ENCODE results near the gene ZBTB5.

Gene ZBTB5

DNA sequence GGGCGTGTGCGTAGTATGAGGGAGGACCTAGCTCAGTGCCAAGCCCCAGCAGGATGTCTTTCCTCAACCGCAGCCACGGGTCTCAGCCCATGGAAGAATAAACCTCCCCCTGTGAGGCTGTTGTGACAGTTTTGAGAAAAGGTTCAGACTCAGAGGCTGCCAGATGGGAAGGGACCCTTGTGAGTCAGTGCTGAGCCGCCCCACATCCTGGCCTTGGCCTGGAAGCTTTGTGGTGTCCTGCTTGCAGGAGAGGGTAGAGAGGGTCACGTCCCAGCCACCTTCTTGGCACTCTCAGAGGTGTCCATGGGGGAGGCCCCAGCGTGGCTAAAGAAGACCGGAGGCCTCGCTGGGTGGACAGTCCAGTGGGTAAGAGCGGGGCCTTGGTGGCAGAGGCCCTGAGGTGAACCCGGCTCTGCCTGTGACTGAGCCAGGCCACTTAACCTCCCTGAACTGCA lies 39.9 kb downstream of the ZBTB5 start:
- Histone ChIP-seq H3K27ac (no peak overlapping the region), H3K36me3 (ENCODE audit: insufficient read depth, low read length) (peaks cover 34% of the 10 kb centered on the region), H3K9ac (ENCODE audit: insufficient read length) (no peak overlapping the region), H3K4me3 (no peak overlapping the region), H3K9me3 (ENCODE audit: low read depth, low read length) (no peaks in the 10 kb centered on the region)
- DNase-seq (ENCODE audit: low read depth, low spot score), result no peak
- TF ChIP-seq POLR2AphosphoS5 (IDR thresholded peaks at IDR 0.05; ENCODE audit: borderline replicate concordance, low read depth, low read length), result no peak

DNA sequence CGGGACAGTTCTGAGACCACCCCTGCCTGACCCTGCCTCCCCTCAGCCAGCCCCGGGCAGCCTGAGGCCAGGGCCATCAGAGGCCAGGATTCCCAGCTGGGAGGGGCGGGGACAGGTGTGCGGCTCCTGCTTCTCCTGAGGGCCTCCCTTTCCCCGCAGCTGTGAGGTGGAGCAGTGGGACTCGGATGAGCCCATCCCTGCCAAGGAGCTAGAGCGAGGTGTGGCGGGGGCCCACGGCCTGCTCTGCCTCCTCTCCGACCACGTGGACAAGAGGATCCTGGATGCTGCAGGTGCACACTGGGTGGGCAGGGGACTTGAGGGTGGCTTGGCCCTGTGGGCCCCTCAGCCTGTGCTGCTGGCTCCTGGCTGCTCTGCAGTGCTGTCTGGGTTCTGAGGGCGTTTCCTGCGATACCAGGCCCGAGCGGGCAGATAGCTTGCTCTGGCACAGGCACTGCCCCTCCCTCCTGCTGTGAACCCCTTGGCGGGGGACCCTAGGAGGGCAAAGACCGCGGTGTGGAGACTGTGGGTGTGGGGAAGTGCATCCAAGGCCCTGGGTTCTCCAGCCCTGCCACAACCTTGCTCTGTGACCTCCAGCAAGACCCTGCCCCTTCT lies 40.5 kb downstream of the ZBTB5 start:
- Histone ChIP-seq H3K9me3 (ENCODE audit: low read depth, low read length) (no peaks in the 10 kb centered on the region), H3K4me3 (no peak overlapping the region), H3K36me3 (ENCODE audit: insufficient read depth, low read length) (peaks cover 34% of the 10 kb centered on the region), H3K9ac (ENCODE audit: insufficient read length) (no peak overlapping the region), H3K27ac (no peak overlapping the region)
- TF ChIP-seq POLR2AphosphoS5 (IDR thresholded peaks at IDR 0.05; ENCODE audit: borderline replicate concordance, low read depth, low read length), result no peak
- no peak for TF ChIP-seq EZH2 (IDR thresholded peaks at IDR 0.05)
- TF ChIP-seq FOXP2 (optimal IDR thresholded peaks at IDR 0.05; ENCODE audit: control extremely low read depth, extremely low read length, insufficient read depth), result no peak
- no peak for DNase-seq (ENCODE audit: low read depth, low spot score)

DNA sequence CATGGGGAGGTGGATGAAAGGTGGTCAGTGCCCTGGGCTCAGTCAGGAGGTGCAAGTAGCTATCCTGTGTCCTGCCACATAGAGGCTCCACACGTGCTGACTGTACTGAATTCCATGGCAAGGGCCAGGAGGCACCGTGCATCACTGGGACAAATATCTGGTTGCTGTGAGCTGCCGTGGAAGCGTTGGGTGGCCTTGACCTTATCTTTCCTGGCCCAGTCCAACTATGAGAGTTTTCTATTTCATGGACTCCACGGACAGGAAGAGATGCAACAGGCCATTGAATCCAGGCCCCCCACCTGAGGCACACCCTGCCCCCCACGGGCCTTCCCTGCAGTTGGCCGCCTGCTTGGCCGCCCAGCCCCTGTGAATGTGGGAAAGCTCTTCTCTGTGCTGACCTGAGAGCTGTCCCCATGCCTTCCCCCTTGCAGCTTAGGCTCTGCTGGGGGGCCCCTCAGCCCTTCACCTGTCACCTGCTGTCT lies 41.0 kb downstream of the ZBTB5 start:
- H3K4me3 ChIP-seq, result peak overlapping the region; percentile 39
- H3K9ac ChIP-seq (ENCODE audit: insufficient read length), result no peak overlapping the region
- H3K9me3 ChIP-seq (ENCODE audit: low read depth, low read length), result no peaks in the 10 kb centered on the region
- TF ChIP-seq EZH2 (IDR thresholded peaks at IDR 0.05) (no peak), FOXP2 (optimal IDR thresholded peaks at IDR 0.05; ENCODE audit: control extremely low read depth, extremely low read length, insufficient read depth) (no peak)
- no peak overlapping the region for H3K27ac ChIP-seq
- H3K36me3 ChIP-seq (ENCODE audit: insufficient read depth, low read length), result peaks cover 30% of the 10 kb centered on the region
- no peak for DNase-seq (ENCODE audit: low read depth, low spot score)

DNA sequence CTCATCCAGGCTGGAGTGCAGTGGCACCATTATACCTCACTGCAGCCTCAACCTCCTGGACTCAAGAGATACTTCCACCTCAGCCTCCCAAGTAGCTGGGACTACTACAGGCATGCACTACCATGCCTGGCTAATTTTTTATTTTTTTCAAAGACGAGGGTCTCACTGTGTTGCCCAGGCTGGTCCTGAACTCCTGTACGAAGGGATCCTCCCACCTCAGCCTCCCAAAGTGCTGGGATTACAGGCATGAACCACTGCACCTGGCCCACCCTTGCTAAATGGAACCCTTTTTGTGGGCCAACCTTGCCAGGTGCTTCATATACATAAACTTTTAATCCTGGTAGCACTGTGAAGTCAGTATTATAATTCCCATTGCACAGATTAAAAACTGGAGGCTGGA lies 41.7 kb downstream of the ZBTB5 start:
- Histone ChIP-seq H3K9me3 (ENCODE audit: low read depth, low read length) (no peaks in the 10 kb centered on the region), H3K27ac (no peak overlapping the region), H3K4me3 (peak overlapping the region; percentile 98), H3K9ac (ENCODE audit: insufficient read length) (peak overlapping the region; percentile 96), H3K36me3 (ENCODE audit: insufficient read depth, low read length) (peaks cover 27% of the 10 kb centered on the region)
- TF ChIP-seq FOXP2 (optimal IDR thresholded peaks at IDR 0.05; ENCODE audit: control extremely low read depth, extremely low read length, insufficient read depth) (no peak), POLR2AphosphoS5 (IDR thresholded peaks at IDR 0.05; ENCODE audit: borderline replicate concordance, low read depth, low read length) (no peak), EZH2 (IDR thresholded peaks at IDR 0.05) (no peak)
- no peak for DNase-seq (ENCODE audit: low read depth, low spot score)

DNA sequence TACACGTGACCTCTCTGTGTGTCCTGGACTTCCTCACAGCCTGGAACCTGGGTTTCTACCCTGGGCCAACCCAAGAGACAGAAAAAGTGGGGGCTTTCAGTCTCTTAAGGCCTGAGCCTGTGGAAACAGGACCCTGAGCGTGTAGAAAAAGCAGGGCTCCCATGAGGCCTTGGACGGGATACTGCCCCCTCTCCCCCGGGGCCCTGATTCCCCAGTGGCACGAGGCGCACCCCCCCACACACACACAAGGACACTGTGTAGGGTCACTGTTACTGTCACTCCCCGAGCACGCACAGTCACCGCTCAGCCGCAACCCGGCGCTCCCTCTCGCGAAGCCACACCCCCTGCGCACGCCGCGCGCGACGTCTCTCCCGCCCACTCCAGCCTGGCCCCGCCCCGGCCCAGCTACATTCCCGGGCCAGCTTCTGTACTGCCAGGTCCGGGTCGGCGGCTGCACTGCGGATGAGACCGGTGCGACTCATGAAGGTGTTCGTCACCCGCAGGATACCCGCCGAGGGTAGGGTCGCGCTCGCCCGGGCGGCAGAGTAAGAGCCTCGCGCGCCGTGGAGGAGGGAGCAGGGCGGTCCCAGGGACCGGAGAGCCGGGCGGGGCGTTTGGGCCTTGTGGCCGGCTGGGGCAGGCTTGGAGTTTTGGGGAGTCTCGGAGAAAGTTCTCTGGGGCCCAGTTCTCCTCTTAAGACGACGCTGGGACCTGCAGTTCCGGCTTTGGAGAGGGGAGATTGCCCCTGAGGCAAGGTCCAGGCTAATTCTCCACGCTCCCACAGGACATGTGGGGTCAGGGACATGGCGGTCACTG lies 42.8 kb downstream of the ZBTB5 start, which contains the start of gene GRHPR:
GRHPR (plus strand) TSS at position 408 of the 816 bp plus-strand sequence; CDS start at position 463, 55 bp downstream.
- no peak within 1 kb of the TSS for H3K27ac ChIP-seq
- H3K9ac ChIP-seq (ENCODE audit: insufficient read length), result peak within 1 kb of the TSS; percentile 96
- peak within 1 kb of the TSS; percentile 98 for H3K4me3 ChIP-seq
- DNase-seq (ENCODE audit: low read depth, low spot score), result no peak
- TF ChIP-seq EZH2 (IDR thresholded peaks at IDR 0.05) (no peak), POLR2AphosphoS5 (IDR thresholded peaks at IDR 0.05; ENCODE audit: borderline replicate concordance, low read depth, low read length) (peak; percentile 92)
- H3K36me3 ChIP-seq (ENCODE audit: insufficient read depth, low read length), result peaks cover 20% of the 10 kb centered on the region
- H3K9me3 ChIP-seq (ENCODE audit: low read depth, low read length), result no peaks in the 10 kb centered on the region

DNA sequence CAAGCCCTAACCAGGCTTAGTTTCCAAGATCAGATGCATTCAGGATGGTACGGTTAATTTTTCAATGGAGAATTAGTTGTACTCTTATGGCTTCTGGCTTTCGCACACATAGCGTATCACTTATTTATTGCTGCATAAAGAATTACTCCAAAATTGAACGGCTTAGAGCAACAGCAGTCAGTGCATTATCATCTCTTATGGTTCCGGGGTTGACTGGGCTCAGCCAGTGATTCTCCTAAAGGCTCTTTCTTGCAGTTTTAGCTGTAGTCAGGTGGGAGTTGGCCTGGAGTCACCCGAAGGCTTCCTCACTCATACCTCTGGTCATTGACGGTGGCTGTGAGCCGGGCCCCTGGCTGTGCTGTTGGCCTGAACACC lies 43.3 kb downstream of the ZBTB5 start:
- no peaks in the 10 kb centered on the region for H3K9me3 ChIP-seq (ENCODE audit: low read depth, low read length)
- no peak for DNase-seq (ENCODE audit: low read depth, low spot score)
- peak overlapping the region; percentile 98 for H3K4me3 ChIP-seq
- peaks cover 14% of the 10 kb centered on the region for H3K36me3 ChIP-seq (ENCODE audit: insufficient read depth, low read length)
- H3K27ac ChIP-seq, result no peak overlapping the region
- TF ChIP-seq EZH2 (IDR thresholded peaks at IDR 0.05) (no peak), FOXP2 (optimal IDR thresholded peaks at IDR 0.05; ENCODE audit: control extremely low read depth, extremely low read length, insufficient read depth) (no peak), POLR2AphosphoS5 (IDR thresholded peaks at IDR 0.05; ENCODE audit: borderline replicate concordance, low read depth, low read length) (no peak)
- H3K9ac ChIP-seq (ENCODE audit: insufficient read length), result peak overlapping the region; percentile 96

DNA sequence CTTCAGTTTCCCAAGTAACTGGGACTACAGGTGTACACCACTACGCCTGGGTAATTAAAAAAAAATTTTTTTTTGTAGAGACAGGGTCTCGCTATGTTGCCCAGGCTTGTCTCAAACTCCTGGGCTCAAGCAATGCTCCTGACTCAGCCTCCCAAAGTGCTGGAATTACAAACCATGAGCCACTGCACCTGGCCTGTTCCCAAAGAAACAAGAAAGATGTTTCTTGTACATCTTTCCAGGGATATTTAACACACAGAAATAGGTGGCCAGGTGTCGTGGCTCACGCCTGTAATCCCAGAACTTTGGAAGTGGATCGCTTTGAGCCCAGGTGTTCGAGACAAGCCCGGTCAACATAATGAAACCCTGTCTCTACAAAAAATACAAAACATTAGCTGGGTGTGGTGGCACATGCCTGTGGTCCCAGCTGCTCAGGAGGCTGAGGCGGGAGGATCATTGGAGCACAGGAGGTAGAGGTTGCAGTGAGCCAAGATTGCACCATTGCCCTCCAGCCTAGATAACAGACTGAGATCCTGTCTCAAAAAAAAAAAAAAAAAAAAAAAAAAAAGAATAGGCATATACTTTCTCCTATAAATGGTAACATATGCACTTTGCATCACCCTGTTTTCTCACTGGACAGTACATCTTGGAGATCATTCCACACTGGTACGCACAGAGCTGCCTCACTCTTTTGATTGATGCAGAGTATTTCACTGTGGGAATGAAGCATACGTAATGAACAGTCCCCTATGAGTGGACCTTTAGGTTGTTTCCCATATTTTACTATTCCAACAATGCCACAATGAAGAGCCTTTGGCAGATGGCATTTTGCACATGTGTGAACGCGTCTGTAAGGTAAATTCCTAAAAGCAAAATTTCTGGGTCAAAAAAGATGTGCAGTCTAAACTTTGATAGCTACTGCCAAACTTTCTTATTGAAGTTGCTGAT lies 44.7 kb downstream of the ZBTB5 start:
- H3K9me3 ChIP-seq (ENCODE audit: low read depth, low read length), result no peaks in the 10 kb centered on the region

DNA sequence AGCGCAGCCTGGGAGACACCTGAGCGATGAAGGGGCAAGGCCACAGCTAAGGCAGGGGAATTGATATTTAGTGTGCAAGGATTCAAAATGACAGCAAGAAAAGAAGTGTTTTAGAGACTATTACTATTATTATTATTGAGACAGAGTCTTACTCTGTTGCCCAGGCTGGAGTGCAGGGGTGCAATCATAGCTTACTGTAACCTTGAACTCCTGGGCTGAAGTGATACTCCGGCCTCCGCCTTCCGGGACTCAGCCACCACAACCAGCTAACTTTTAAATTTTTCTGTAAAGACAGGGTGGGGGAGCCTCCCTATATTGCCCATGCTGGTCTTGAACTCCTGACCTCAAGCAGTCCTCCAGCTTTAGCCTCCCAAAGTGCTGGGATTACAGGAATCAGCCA lies 46.0 kb downstream of the ZBTB5 start:
- Histone ChIP-seq H3K9ac (ENCODE audit: insufficient read length) (no peak overlapping the region), H3K27ac (no peak overlapping the region), H3K4me3 (no peak overlapping the region), H3K9me3 (ENCODE audit: low read depth, low read length) (no peaks in the 10 kb centered on the region), H3K36me3 (ENCODE audit: insufficient read depth, low read length) (no peaks in the 10 kb centered on the region; the same call in 1 of the 2 replicates)
- TF ChIP-seq POLR2AphosphoS5 (IDR thresholded peaks at IDR 0.05; ENCODE audit: borderline replicate concordance, low read depth, low read length) (no peak), EZH2 (IDR thresholded peaks at IDR 0.05) (no peak), FOXP2 (optimal IDR thresholded peaks at IDR 0.05; ENCODE audit: control extremely low read depth, extremely low read length, insufficient read depth) (no peak)
- DNase-seq (ENCODE audit: low read depth, low spot score), result no peak

More for the DNA sequence above, 44.7 kb downstream of the ZBTB5 start:
- H3K9ac ChIP-seq (ENCODE audit: insufficient read length), result no peak overlapping the region
- TF ChIP-seq EZH2 (IDR thresholded peaks at IDR 0.05), result no peak
- TF ChIP-seq FOXP2 (optimal IDR thresholded peaks at IDR 0.05; ENCODE audit: control extremely low read depth, extremely low read length, insufficient read depth), result no peak
- no peak for TF ChIP-seq POLR2AphosphoS5 (IDR thresholded peaks at IDR 0.05; ENCODE audit: borderline replicate concordance, low read depth, low read length)
- DNase-seq (ENCODE audit: low read depth, low spot score), result no peak
- H3K36me3 ChIP-seq (ENCODE audit: insufficient read depth, low read length), result peaks cover under 1% of the 10 kb centered on the region; the same call in 1 of the 2 replicates
- no peak overlapping the region for H3K27ac ChIP-seq
- H3K4me3 ChIP-seq, result no peak overlapping the region

All from SK-N-MC (cell line).